ENCODE results near the gene RUBCN.

GRCh38 chr3:197697355-197697754 lies 39.3 kb downstream of the RUBCN start:
- TF ChIP-seq EZH2 (IDR thresholded peaks at IDR 0.05; ENCODE audit: borderline replicate concordance, low read depth, low read length, poor library complexity, severe bottlenecking) (no peak), CTCF (conservative IDR thresholded peaks at IDR 0.05; ENCODE audit: low read depth, low read length) (no peak)
